Cardiac fibroblast (primary cell): Measurements from ENCODE around the gene SEMA4G.
A peak's percentile ranks its signal among the peaks of the same experiment; 100 is the strongest.

Experiments
- DNase-seq, 2 donors: peaks; one replicate each; pipeline versions ENCODE4 v3.0.0 to v3.0.0-alpha.2; 2010; ENCODE audit warnings: low read depth in 2 of 2
- H3K4me3 ChIP-seq, 2 donors: replicated peaks in 1 of 2; 1 replicate in 1 of 2; 2 replicates in 1 of 2; pipeline ENCODE4 v1.5.1; 2011; ENCODE audit warnings: low read depth in 2 of 2, low read length in 2 of 2, mild to moderate bottlenecking in 2 of 2, moderate library complexity in 1 of 2
- TF ChIP-seq, protein P1 (sequence below): IDR thresholded peaks from one replicate; pipeline ENCODE4 v1.5.1; 2011; ENCODE audit warnings: low read depth, mild to moderate bottlenecking, low read length, inconsistent platforms

The SEMA4G gene

GRCh38 chr10:101011517-101012423, 42.5 kb downstream of the SEMA4G start:
- TF ChIP-seq, protein P1, sequence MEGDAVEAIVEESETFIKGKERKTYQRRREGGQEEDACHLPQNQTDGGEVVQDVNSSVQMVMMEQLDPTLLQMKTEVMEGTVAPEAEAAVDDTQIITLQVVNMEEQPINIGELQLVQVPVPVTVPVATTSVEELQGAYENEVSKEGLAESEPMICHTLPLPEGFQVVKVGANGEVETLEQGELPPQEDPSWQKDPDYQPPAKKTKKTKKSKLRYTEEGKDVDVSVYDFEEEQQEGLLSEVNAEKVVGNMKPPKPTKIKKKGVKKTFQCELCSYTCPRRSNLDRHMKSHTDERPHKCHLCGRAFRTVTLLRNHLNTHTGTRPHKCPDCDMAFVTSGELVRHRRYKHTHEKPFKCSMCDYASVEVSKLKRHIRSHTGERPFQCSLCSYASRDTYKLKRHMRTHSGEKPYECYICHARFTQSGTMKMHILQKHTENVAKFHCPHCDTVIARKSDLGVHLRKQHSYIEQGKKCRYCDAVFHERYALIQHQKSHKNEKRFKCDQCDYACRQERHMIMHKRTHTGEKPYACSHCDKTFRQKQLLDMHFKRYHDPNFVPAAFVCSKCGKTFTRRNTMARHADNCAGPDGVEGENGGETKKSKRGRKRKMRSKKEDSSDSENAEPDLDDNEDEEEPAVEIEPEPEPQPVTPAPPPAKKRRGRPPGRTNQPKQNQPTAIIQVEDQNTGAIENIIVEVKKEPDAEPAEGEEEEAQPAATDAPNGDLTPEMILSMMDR = peak; percentile 41
- H3K4me3 ChIP-seq = no peak overlapping the region
- peak; percentile 33 to 34 for DNase-seq

GRCh38 chr10:101012525-101013364, 43.4 kb downstream of the SEMA4G start:
- TF ChIP-seq, protein P1 = peak; percentile 74
- DNase-seq = peak; percentile 92 to 95
- no peak overlapping the region for H3K4me3 ChIP-seq

DNA sequence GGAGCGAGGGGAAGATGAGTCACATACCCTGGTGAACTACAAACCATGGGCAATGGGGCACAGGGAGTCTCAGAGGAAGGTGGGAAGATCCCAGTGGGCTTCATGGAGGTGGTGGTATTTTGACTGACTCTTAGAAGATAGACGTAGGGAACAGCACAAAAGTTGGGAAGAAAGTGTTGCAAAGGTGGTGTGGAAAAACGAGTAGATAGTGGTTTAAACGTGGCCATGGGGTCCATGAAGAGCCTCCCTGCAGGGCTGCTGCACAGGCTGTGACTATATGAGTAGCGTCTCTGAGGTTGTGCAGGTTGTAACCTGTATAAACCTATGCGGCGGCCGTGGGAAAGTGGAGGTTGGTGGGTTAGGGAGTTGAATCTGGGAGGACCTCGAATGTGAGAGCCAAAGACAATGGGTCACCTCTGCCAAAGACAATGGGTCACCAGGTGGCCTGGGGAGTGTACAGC, 44.1 kb downstream of the SEMA4G start:
- TF ChIP-seq, protein P1 = no peak
- DNase-seq = no peak
- no peak overlapping the region for H3K4me3 ChIP-seq

DNA sequence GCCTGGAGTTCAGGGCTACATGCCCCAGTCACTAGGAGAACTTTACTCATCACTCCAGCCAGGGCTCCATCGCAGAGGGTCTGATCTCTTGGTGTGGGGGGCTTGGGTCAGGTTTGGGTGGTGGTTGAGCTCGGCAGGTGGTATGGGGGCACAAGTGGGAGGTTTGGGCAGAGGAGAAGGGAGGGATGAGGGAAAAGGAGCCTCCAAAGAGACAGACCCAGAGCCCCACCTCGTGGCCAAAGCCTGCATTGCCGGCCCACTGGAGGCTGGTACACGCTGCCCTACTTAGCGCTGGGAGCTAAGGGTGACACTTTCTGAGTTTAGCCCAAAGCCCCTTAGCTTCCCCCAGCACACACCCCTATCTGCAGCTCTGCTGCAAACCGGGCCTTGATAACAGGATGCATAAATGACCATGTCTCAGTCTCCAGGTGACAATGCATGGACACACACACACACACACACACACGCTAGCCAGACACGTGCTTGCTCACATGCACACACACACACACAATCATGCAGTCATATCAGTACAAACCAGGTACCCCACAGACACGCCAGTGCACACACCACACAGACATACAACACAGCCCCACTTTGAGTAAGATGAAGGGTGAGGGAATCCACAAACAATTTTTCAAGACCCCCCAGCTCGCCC, 45.1 kb downstream of the SEMA4G start:
- peak; percentile 73 to 79 for DNase-seq
- no peak overlapping the region for H3K4me3 ChIP-seq
- TF ChIP-seq, protein P1 = peak; percentile 98

GRCh38 chr10:101014966-101015581, 45.8 kb downstream of the SEMA4G start:
- DNase-seq = peak; percentile 78 to 95
- no peak overlapping the region for H3K4me3 ChIP-seq
- TF ChIP-seq, protein P1 = no peak

GRCh38 chr10:101015582-101015973, 46.3 kb downstream of the SEMA4G start:
- DNase-seq = no peak
- TF ChIP-seq, protein P1 = no peak
- H3K4me3 ChIP-seq = no peak overlapping the region
